Bronchial epithelial cell (primary cell): ENCODE results near the gene PDIK1L. TPM values are rescaled to one million over a fixed set of nuclear protein-coding genes. Genes with fewer than 3 reads are reported as not detected.
A peak's percentile ranks its signal among the peaks of the same experiment; 100 is the strongest.

ENCODE experiments used
- DNase-seq: peaks from one replicate; pipeline ENCODE4 v3.0.0-alpha.2; 2010; ENCODE audit warnings: low read depth
- FAIRE-seq: peaks from 2 replicates; lab custom pipeline; 2011; peaks lifted over from hg19 to GRCh38; lab: Jason Lieb, UNC
- H3K27me3 ChIP-seq: 2 replicates; pipeline ENCODE4 v1.5.1; 2011; ENCODE audit warnings: low read length; ENCODE audit not compliant: control insufficient read depth, insufficient read depth
- H3K36me3 ChIP-seq: 2 replicates; pipeline ENCODE4 v1.5.1; 2011; ENCODE audit warnings: low read length; ENCODE audit not compliant: control insufficient read depth, insufficient read depth
- H3K4me3 ChIP-seq: 2 replicates; pipeline ENCODE4 v1.5.1; 2011; ENCODE audit warnings: mild to moderate bottlenecking, low read depth, low read length, control low read depth
- total RNA-seq: library from RNA; depleted of rRNA; stranded (reverse); fragments of >200 nt; gene quantifications from 2 replicates; pipeline ENCODE4 v1.2.1, GENCODE V29; 2014
- TF ChIP-seq, protein P1 (sequence below): IDR thresholded peaks from 2 replicates; pipeline ENCODE4 v1.5.1; 2011; ENCODE audit warnings: mild to moderate bottlenecking, moderate library complexity, low read length, control low read depth, inconsistent platforms; ENCODE audit not compliant: insufficient read depth, severe bottlenecking

The PDIK1L gene
- total RNA-seq, 1 donor from 2014 or later, result 8.7 TPM

- no peak for DNase-seq
- TF ChIP-seq, protein P1, sequence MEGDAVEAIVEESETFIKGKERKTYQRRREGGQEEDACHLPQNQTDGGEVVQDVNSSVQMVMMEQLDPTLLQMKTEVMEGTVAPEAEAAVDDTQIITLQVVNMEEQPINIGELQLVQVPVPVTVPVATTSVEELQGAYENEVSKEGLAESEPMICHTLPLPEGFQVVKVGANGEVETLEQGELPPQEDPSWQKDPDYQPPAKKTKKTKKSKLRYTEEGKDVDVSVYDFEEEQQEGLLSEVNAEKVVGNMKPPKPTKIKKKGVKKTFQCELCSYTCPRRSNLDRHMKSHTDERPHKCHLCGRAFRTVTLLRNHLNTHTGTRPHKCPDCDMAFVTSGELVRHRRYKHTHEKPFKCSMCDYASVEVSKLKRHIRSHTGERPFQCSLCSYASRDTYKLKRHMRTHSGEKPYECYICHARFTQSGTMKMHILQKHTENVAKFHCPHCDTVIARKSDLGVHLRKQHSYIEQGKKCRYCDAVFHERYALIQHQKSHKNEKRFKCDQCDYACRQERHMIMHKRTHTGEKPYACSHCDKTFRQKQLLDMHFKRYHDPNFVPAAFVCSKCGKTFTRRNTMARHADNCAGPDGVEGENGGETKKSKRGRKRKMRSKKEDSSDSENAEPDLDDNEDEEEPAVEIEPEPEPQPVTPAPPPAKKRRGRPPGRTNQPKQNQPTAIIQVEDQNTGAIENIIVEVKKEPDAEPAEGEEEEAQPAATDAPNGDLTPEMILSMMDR, result no peak
- no peaks in the 10 kb centered on the region for H3K27me3 ChIP-seq
- FAIRE-seq, result no peak
- no peaks in the 10 kb centered on the region for H3K36me3 ChIP-seq
- H3K4me3 ChIP-seq, result no peak overlapping the region
Observed at GRCh38 chr1:26134466-26134865, 22.8 kb downstream of the PDIK1L start.

DNA sequence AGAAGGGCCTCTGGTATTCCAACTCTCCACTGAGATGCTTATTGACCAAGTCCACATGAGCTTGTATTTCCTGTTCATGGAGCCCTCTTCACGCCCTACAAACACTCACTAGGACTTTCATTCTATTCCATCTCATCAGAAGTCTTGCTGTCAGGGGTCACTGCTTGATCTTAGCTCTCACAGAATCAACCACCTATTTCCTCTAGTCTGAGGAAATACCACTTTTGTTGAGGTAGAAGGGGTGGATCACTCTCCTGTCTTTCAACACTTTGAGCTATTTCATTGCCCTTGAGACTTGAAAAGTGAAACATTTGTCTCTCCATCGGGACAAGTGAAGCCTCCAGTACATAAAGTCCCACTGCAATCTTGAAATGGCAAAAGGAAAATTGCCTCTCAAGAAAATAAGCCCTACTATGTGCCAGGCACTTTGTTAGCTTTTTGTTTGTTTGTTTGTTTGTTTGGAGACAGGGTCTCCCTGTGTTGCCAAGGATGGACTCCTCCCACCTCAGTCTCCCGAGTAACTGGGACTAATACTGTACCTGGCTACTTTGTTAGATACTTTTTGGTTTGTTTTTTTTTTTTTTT lies 27.4 kb downstream of the PDIK1L start:
- H3K27me3 ChIP-seq, result no peaks in the 10 kb centered on the region
- no peak overlapping the region for H3K4me3 ChIP-seq
- TF ChIP-seq, protein P1, result no peak
- no peaks in the 10 kb centered on the region for H3K36me3 ChIP-seq
- DNase-seq, result no peak
- FAIRE-seq, result no peak

DNA sequence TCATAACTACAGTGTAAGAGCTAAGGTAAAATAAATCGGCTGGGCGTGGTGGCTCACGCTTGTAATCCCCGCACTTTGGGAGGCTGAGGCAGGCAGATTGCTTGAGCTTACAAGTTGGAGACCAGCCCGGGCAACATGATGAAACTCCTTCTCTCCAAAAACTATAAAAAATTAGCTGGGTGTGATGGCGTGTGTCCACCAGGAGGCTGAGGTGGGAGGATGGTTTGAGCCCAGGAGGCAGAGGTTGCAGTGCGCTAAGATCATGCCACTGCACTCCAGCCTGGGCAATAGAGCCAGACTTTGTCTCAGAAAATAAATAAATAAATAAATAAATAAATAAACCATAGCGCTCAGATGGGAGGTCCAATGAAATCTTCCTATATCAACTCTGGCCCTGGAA lies 30.5 kb downstream of the PDIK1L start:
- Histone ChIP-seq H3K36me3 (no peaks in the 10 kb centered on the region), H3K4me3 (no peak overlapping the region), H3K27me3 (no peaks in the 10 kb centered on the region)
- DNase-seq (no peak), FAIRE-seq (no peak)
- TF ChIP-seq, protein P1, result no peak

GRCh38 chr1:26145041-26145959 lies 33.7 kb downstream of the PDIK1L start:
- FAIRE-seq, result peak; percentile 85
- TF ChIP-seq, protein P1, result peak; percentile 84
- Histone ChIP-seq H3K27me3 (no peaks in the 10 kb centered on the region), H3K4me3 (no peak overlapping the region), H3K36me3 (no peaks in the 10 kb centered on the region)
- peak; percentile 73 for DNase-seq

DNA sequence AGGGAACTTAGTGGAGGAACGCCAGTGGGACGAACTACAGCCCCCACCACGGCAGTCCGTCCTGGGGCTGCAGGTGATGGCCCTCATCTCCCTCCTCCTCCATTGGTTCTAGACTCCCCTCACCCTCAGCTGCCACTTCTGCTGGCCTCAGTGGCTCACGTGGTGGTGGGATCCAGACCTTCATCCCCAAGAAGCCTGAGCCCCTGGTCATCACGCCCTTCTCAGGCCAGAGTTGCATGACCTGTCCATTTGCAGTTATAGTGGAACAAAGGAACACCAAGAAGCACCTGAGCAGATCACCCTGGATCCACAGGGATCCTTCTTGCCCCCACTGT lies 34.3 kb downstream of the PDIK1L start:
- Histone ChIP-seq H3K27me3 (no peaks in the 10 kb centered on the region), H3K36me3 (no peaks in the 10 kb centered on the region), H3K4me3 (no peak overlapping the region)
- FAIRE-seq (no peak), DNase-seq (no peak)
- TF ChIP-seq, protein P1, result no peak
